Upper lobe of left lung (tissue), 4 donors: Measurements from ENCODE around the gene EXO5.

ENCODE experiments used
- CTCF ChIP-seq, 6 experiments: fragments of 450-650 bp in 4 of 6; fragments of 200-600 bp in 2 of 6; sonication (generic) in 2 of 6; IDR thresholded peaks; one replicate each; pipeline ENCODE4 v1.5.1; 2016 to 2019; ENCODE audit warnings: antibody characterized with exemption in 6 of 6
- POLR2AphosphoS5 ChIP-seq, 2 donors: sonication (generic); formaldehyde crosslinking; IDR thresholded peaks; one replicate each; pipeline ENCODE4 v1.5.1; 2017; ENCODE audit warnings: antibody characterized with exemption in 2 of 2

- TF ChIP-seq POLR2AphosphoS5 (IDR thresholded peaks at IDR 0.05) (no peak), CTCF (IDR thresholded peaks at IDR 0.05) (no peak)
Observed at GRCh38 chr1:40563266-40563665, 54.7 kb downstream of the EXO5 start.
